Fibroblast of lung (primary cell): ENCODE measurements around the gene F10.

Source experiments
- CTCF ChIP-seq, 2 donors: IDR thresholded peaks in 1 of 2; conservative IDR thresholded peaks in 1 of 2; 1 replicate in 1 of 2; 2 replicates in 1 of 2; pipeline ENCODE4 v1.5.1; 2011 to 2012; ENCODE audit warnings: low read length in 2 of 2, control low read depth in 1 of 2, inconsistent platforms in 1 of 2, low read depth in 1 of 2, mild to moderate bottlenecking in 1 of 2
- EZH2 ChIP-seq: IDR thresholded peaks from 2 replicates; pipeline ENCODE4 v1.5.1; 2012; ENCODE audit warnings: low read length, control low read depth, mild to moderate bottlenecking; ENCODE audit errors: missing control alignments

GRCh38 chr13:113169277-113170272 is 47.0 kb downstream of the F10 start:
- no peak for TF ChIP-seq CTCF (conservative IDR thresholded peaks at IDR 0.05 in 1 of 2, IDR thresholded peaks at IDR 0.05 in 1 of 2; ENCODE audit: low read depth in 1 of 2, low read length in 2 of 2)
- no peak for TF ChIP-seq EZH2
